Chondrocyte (in vitro differentiated cells): ENCODE data around the gene TWSG1. TPM values are rescaled to one million over a fixed set of nuclear protein-coding genes. Genes with fewer than 3 reads are reported as not detected.

Source experiments
- DNase-seq: peaks from one replicate; pipeline ENCODE4 v3.0.0; 2021; ENCODE audit warnings: mixed read lengths, low spot score
- H3K27ac Mint-ChIP-seq: one replicate; pipeline ENCODE4 v1.8.0; 2021; ENCODE audit warnings: mild to moderate bottlenecking, moderate library complexity, mixed read lengths; ENCODE audit not compliant: unreplicated experiment
- H3K27me3 Mint-ChIP-seq: 2 replicates; pipeline ENCODE4 v1.8.0; 2021; ENCODE audit warnings: low read depth, mixed read lengths
- H3K36me3 Mint-ChIP-seq: 2 replicates; pipeline ENCODE4 v1.8.0; 2021; ENCODE audit warnings: low read depth, mixed read lengths
- H3K4me1 Mint-ChIP-seq: 2 replicates; pipeline ENCODE4 v1.8.0; 2021; ENCODE audit warnings: low read depth, mild to moderate bottlenecking, mixed read lengths
- H3K4me3 Mint-ChIP-seq: one replicate; pipeline ENCODE4 v1.8.0; 2021; ENCODE audit warnings: mild to moderate bottlenecking, moderate library complexity, mixed read lengths; ENCODE audit not compliant: unreplicated experiment
- H3K9me3 Mint-ChIP-seq: 2 replicates; pipeline ENCODE4 v1.8.0; 2021; ENCODE audit warnings: low read depth, mixed read lengths
- CTCF ChIP-seq: fragments of 200-600 bp; sonication (generic); IDR thresholded peaks from 2 replicates; pipeline ENCODE4 v1.5.0; 2021; ENCODE audit warnings: antibody characterized with exemption, mild to moderate bottlenecking, moderate library complexity
- total RNA-seq: library from RNA; stranded (reverse); gene quantifications from 3 replicates; pipeline ENCODE4 v1.2.1, GENCODE V29; 2021

TWSG1 gene
- total RNA-seq, 1 donor from 2014 or later, result 99.5 TPM

- no peaks in the 10 kb centered on the region for H3K36me3 Mint-ChIP-seq
- H3K27me3 Mint-ChIP-seq, result no peaks in the 10 kb centered on the region
- peaks cover 61% of the 10 kb centered on the region for H3K4me1 Mint-ChIP-seq
- TF ChIP-seq CTCF, result no peak
- H3K9me3 Mint-ChIP-seq, result no peaks in the 10 kb centered on the region
- no peak for DNase-seq
- peak overlapping the region; percentile 88 for H3K27ac Mint-ChIP-seq
- H3K4me3 Mint-ChIP-seq, result peak overlapping the region; percentile 62
Measured at GRCh38 chr18:9416563-9417072, 82.0 kb downstream of the TWSG1 start.

- DNase-seq, result no peak
- TF ChIP-seq CTCF, result no peak
- H3K4me1 Mint-ChIP-seq, result peaks cover 58% of the 10 kb centered on the region
- no peaks in the 10 kb centered on the region for H3K36me3 Mint-ChIP-seq
- H3K4me3 Mint-ChIP-seq, result peak overlapping the region; percentile 62
- H3K27me3 Mint-ChIP-seq, result no peaks in the 10 kb centered on the region
- H3K27ac Mint-ChIP-seq, result peak overlapping the region; percentile 88
- no peaks in the 10 kb centered on the region for H3K9me3 Mint-ChIP-seq
Measured at GRCh38 chr18:9417073-9417851, 82.7 kb downstream of the TWSG1 start.

DNA sequence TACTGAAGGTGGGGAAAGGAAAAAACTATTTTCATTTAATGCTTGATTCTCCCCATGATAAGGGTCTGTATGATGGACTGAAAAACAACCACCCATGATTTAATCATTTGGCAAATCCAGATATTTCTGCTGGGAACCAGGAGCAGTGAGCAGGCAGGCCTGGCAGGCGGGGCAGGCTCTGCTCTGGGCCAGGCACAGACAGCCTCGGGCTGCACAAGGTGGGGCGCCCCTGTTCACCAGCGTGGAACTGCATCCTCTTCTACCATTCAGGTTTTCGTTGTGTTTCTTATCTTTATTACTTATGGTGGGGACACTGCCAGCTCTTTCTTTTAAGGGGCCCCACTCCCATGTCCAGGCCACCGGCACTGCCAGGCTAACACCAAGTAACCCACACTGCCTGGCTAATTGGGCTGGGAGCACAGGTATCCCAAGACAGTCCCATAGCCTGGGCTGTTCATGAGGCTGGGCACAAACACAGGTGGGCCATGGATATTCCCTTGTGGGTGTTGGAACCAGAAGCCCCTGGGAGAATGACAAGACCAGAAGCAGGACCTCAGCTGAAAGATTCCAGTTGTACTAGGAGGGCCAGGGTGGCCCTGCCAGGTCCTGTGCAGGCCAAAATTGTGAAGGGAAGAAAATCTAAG lies 83.6 kb downstream of the TWSG1 start:
- peak overlapping the region; percentile 88 for H3K27ac Mint-ChIP-seq

DNA sequence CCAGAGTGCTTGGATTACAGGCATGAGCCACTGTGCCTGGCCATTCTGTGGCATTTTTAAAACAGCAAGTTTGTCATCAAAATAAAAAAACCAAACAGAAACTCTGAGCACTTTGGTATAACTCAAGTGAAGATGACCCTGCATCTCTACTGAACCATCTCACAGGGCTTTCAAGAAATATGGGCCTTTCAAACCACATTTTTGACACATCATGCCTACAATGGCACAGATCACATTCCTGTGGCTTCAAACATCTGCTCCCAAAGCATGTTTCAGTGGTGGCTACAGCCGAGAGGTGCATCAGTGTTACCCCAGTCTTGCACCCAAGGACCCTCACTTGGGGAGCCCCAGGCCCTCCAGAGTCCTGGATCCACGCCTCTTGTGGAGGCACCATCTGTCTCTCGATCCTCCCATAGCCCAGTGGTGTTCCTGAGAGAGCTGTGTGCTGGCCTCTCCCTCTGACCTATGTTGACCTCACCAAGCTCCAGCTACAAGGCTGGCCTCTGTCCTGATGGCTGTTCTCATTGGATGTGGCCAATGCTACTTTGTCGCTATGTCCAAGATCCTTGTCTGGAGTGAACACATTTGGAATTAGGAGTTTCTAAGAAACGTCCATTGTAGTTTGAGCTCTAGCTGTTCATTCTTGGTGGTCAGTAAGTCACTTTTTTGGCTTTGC lies 85.5 kb downstream of the TWSG1 start:
- Mint-ChIP-seq H3K4me3 (no peak overlapping the region), H3K27ac (no peak overlapping the region)

More for the DNA sequence above, 83.6 kb downstream of the TWSG1 start:
- Mint-ChIP-seq H3K27me3 (no peaks in the 10 kb centered on the region), H3K4me1 (peaks cover 49% of the 10 kb centered on the region), H3K4me3 (no peak overlapping the region), H3K9me3 (no peaks in the 10 kb centered on the region), H3K36me3 (no peaks in the 10 kb centered on the region)
- no peak for DNase-seq
- no peak for TF ChIP-seq CTCF

More for the DNA sequence above, 85.5 kb downstream of the TWSG1 start:
- DNase-seq, result no peak
- Mint-ChIP-seq H3K27me3 (no peaks in the 10 kb centered on the region), H3K36me3 (no peaks in the 10 kb centered on the region), H3K9me3 (no peaks in the 10 kb centered on the region), H3K4me1 (peaks cover 38% of the 10 kb centered on the region)
- TF ChIP-seq CTCF, result no peak
